GM15510 (cell line): ENCODE results near the gene SRRM3.

Source experiments
- POLR2A ChIP-seq: IDR thresholded peaks from 3 replicates; pipeline ENCODE4 v1.6.1; 2011; ENCODE audit warnings: borderline replicate concordance; ENCODE audit not compliant: insufficient read length; ENCODE audit errors: extremely low read depth

Gene SRRM3

GRCh38 chr7:76201732-76202665, at the start of gene SRRM3:
TSS of gene SRRM3 (plus strand) at chr7:76201896. CDS start at chr7:76235067, 33,171 bp downstream.
- TF ChIP-seq POLR2A = no peak

GRCh38 chr7:76151932-76152331, 49.8 kb upstream of the SRRM3 start:
- TF ChIP-seq POLR2A = no peak

- no peak for TF ChIP-seq POLR2A
These were observed 45.8 kb upstream of the SRRM3 start for GRCh38 chr7:76155938-76156337.

GRCh38 chr7:76165106-76165972, 36.4 kb upstream of the SRRM3 start:
- no peak for TF ChIP-seq POLR2A

- no peak for TF ChIP-seq POLR2A
These were observed 35.7 kb upstream of the SRRM3 start for GRCh38 chr7:76165973-76166403.

GRCh38 chr7:76166404-76167255, 35.1 kb upstream of the SRRM3 start:
- peak; percentile 61 for TF ChIP-seq POLR2A

GRCh38 chr7:76173566-76174205, 28.0 kb upstream of the SRRM3 start:
- no peak for TF ChIP-seq POLR2A

- no peak for TF ChIP-seq POLR2A
These were observed 22.0 kb upstream of the SRRM3 start for GRCh38 chr7:76179686-76180085.

GRCh38 chr7:76182225-76182960, 19.3 kb upstream of the SRRM3 start:
- TF ChIP-seq POLR2A = no peak

GRCh38 chr7:76185187-76185896, 16.4 kb upstream of the SRRM3 start:
- no peak for TF ChIP-seq POLR2A

- no peak for TF ChIP-seq POLR2A
These were observed 14.4 kb upstream of the SRRM3 start for GRCh38 chr7:76187272-76187671.

GRCh38 chr7:76189276-76189675, 12.4 kb upstream of the SRRM3 start:
- TF ChIP-seq POLR2A = no peak
